ENCODE measurements around the gene PLCE1.

GRCh38 chr10:94006591-94007550, 13.1 kb downstream of the PLCE1 start:
- no peak for TF ChIP-seq SP1 (IDR thresholded peaks at IDR 0.05)
- no peak for TF ChIP-seq SUZ12 (IDR thresholded peaks at IDR 0.05)
- TF ChIP-seq ELF4 (IDR thresholded peaks at IDR 0.05), result no peak
- no peak for TF ChIP-seq ARNT (IDR thresholded peaks at IDR 0.05)
- no peak for TF ChIP-seq PKNOX1 (IDR thresholded peaks at IDR 0.05)
- TF ChIP-seq FOXK2 (IDR thresholded peaks at IDR 0.05), result no peak
- no peak for TF ChIP-seq FOXM1 (IDR thresholded peaks at IDR 0.05; ENCODE audit: borderline replicate concordance)
- no peak for TF ChIP-seq BHLHE40 (IDR thresholded peaks at IDR 0.05; ENCODE audit: borderline replicate concordance)

Data from HEK293T (cell line).